Thyroid gland (tissue), 4 donors: ENCODE measurements around the gene MSH6.

Source experiments
- CTCF ChIP-seq, 6 experiments: fragments of 200-600 bp in 3 of 6; fragments of 450-650 bp in 3 of 6; sonication (generic) in 3 of 6; IDR thresholded peaks; one replicate each; pipeline ENCODE4 v1.5.1; 2016 to 2019; ENCODE audit warnings: antibody characterized with exemption in 6 of 6, mild to moderate bottlenecking in 2 of 6, inconsistent platforms in 1 of 6, moderate library complexity in 1 of 6
- POLR2A ChIP-seq, 2 donors: fragments of 450-650 bp; IDR thresholded peaks; one replicate each; pipeline ENCODE4 v1.6.1; 2017; ENCODE audit warnings: antibody characterized with exemption in 2 of 2, mild to moderate bottlenecking in 2 of 2, moderate library complexity in 1 of 2

GRCh38 chr2:47799031-47799609 lies 16.2 kb downstream of the MSH6 start:
- no peak for TF ChIP-seq CTCF (IDR thresholded peaks at IDR 0.05)
- no peak for TF ChIP-seq POLR2A (IDR thresholded peaks at IDR 0.05)
